Activated T-helper 17 cell treated with anti-CD3 and anti-CD28 coated beads, Interleukin-2, amount 50 U/mL, for 72 hours (primary cell): ENCODE data around the gene ZC2HC1C. TPM values are rescaled to one million over a fixed set of nuclear protein-coding genes. Genes with fewer than 3 reads are reported as not detected.

ENCODE experiments used
- ATAC-seq: fragments of 150-1000 bp; cut with Tn5 transposase; replicated peaks from 2 replicates; pipeline ENCODE4 v1.10.0; 2021; ENCODE audit warnings: mild to moderate bottlenecking, moderate library complexity
- H3K27ac Mint-ChIP-seq: one replicate; pipeline ENCODE4 v1.8.0; 2022; ENCODE audit warnings: mixed read lengths
- H3K27me3 Mint-ChIP-seq: one replicate; pipeline ENCODE4 v1.8.0; 2022; ENCODE audit warnings: mixed read lengths
- H3K36me3 Mint-ChIP-seq: one replicate; pipeline ENCODE4 v1.8.0; 2022; ENCODE audit warnings: low read depth, mild to moderate bottlenecking, mixed read lengths
- H3K4me1 Mint-ChIP-seq: one replicate; pipeline ENCODE4 v1.8.0; 2022; ENCODE audit warnings: mixed read lengths
- H3K4me3 Mint-ChIP-seq: one replicate; pipeline ENCODE4 v1.8.0; 2022; ENCODE audit warnings: mild to moderate bottlenecking, mixed read lengths
- H3K9me3 Mint-ChIP-seq: one replicate; pipeline ENCODE4 v1.8.0; 2022; ENCODE audit warnings: mixed read lengths
- total RNA-seq, 2 donors: library from RNA; stranded (reverse); gene quantifications; one replicate each; pipeline ENCODE4 v1.2.3, GENCODE V29; 2022

ZC2HC1C gene
- total RNA-seq, 2 donors from 2014 or later, result 2.2 to 3.7 TPM

DNA sequence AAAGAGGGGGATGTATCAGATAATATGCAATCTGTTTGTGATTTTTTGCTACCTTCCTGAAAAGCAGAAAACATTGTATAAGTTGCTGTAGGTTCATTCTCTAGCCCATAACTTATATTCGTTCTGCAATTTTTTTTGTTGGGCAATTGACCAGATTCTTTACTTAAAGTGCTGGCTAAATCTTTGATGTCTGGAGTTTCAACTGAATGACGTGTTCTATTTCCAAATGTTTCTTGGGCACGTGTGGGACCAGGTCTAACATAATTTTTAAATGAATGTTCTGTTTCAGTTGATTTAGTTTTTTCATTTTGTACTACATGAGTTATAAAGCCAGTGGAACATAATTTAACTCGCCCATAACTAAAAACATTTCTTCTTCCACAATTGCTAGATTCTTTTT lies 21.9 kb upstream of the ZC2HC1C start:
- H3K4me3 Mint-ChIP-seq, result peak overlapping the region; percentile 57

DNA sequence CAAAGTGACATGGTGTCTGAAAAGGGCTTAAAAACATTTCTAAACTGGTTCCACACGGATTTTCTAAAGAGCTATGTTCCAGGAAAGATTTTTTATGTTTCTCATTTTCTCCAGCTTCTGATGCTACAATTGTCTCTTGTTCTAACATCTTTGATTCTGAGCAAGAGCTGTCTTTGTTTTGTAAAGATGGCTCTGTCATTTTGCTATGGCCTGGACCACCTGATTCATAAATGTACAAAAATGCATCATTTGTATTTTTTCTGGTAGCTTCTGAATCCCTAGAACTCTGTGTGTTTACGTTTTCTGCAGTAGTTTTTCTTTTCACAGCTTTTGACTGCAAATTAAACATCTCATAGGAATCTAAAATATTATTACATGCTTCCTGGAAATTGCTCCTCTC lies 21.3 kb upstream of the ZC2HC1C start:
- H3K9me3 Mint-ChIP-seq, result no peaks in the 10 kb centered on the region
- peaks cover 41% of the 10 kb centered on the region for H3K4me1 Mint-ChIP-seq
- ATAC-seq, result no peak
- peaks cover 76% of the 10 kb centered on the region for H3K36me3 Mint-ChIP-seq
- no peaks in the 10 kb centered on the region for H3K27me3 Mint-ChIP-seq
- H3K4me3 Mint-ChIP-seq, result no peak overlapping the region
- H3K27ac Mint-ChIP-seq, result no peak overlapping the region

More for the DNA sequence above, 21.9 kb upstream of the ZC2HC1C start:
- Mint-ChIP-seq H3K27me3 (no peaks in the 10 kb centered on the region), H3K9me3 (no peaks in the 10 kb centered on the region), H3K4me1 (peaks cover 42% of the 10 kb centered on the region), H3K36me3 (peaks cover 81% of the 10 kb centered on the region), H3K27ac (peak overlapping the region; percentile 44)
- ATAC-seq, result no peak

DNA sequence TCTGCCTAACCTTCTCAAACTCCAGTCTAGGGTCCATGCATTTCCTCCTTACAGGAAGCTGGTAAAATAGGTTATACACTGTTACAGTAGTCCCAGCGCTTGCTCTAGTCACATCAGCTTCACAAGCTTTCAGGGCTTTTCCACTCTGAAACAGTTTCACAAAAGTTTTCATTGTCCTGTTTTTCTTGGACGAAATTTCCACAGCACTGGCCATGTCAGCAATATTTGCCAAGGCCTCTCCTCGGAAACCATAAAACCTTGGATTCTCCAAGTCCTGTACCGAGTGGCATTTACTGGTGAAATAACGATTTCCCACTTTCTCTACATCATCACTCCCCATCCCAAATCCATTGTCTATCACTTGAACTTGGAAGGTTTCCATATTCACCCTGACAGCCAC lies 20.3 kb upstream of the ZC2HC1C start:
- no peak for ATAC-seq
- Mint-ChIP-seq H3K4me1 (peaks cover 37% of the 10 kb centered on the region), H3K4me3 (no peak overlapping the region), H3K36me3 (peaks cover 68% of the 10 kb centered on the region), H3K27ac (no peak overlapping the region), H3K9me3 (no peaks in the 10 kb centered on the region), H3K27me3 (no peaks in the 10 kb centered on the region)

DNA sequence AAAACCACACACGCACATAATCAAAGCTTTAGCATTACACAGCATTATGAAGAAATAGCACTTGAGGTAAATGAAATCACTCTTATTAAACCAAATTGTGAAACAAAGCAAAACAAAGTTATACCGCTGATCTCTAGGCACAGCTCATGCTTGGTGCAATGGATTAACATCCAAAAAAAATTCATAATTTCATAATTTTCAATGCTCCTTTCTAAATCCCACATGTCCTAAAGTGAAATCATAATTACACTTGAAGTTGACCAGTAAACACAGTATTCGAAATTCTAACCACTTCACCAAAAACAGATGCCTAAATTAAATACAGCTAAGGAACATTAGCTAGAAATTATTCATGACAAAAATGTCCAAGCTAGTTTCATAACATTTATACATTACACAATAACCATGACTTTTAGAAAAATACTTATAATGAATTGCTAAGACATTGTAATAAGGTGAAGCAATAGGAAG lies 19.7 kb upstream of the ZC2HC1C start:
- peaks cover 68% of the 10 kb centered on the region for H3K36me3 Mint-ChIP-seq
- H3K4me3 Mint-ChIP-seq, result peak overlapping the region; percentile 90
- no peaks in the 10 kb centered on the region for H3K27me3 Mint-ChIP-seq
- ATAC-seq, result no peak
- no peak overlapping the region for H3K27ac Mint-ChIP-seq
- no peaks in the 10 kb centered on the region for H3K9me3 Mint-ChIP-seq
- H3K4me1 Mint-ChIP-seq, result peaks cover 33% of the 10 kb centered on the region

DNA sequence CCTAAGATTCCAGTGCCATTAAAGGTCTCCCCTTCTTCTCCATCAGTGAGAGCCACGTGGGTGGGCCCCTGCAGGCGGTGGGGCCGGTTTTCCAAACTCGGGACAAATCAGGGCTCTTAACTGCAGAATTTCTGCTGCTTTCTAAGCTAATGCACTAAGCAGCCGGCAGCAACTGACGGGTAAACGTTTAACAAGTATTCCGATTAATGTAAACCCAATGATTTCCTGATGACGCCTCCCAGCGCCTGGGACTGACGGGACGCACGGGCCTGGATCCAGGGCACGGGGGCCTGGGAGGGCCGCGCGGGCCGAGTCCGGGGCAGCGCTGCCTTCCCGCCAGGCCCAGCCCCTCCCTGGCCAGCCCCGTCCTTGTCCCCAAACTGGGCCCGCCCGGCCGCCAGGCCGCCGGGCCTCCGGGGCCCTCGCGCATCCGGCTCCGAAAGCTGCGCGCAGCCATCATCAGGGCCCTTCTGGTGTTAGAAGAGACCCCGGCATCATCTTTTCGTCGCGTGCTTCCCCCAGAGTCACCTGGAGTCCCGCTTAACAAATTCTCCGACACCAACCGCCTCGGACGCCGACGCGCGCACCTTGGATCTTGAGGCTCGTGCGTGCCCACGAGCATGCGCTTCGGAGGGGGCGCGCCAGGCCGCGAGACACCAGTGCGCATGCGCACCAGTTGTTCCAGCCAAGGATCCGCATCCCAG lies 18.4 kb upstream of the ZC2HC1C start, which contains the start of gene MLH3:
MLH3 (minus strand) TSS at position 616 of the 704 bp plus-strand sequence. CDS start 1,812 bp downstream, outside the sequence.
- Mint-ChIP-seq H3K27ac (peak within 1 kb of the TSS; percentile 98), H3K4me1 (peaks cover 25% of the 10 kb centered on the region), H3K36me3 (peaks cover 75% of the 10 kb centered on the region), H3K9me3 (no peaks in the 10 kb centered on the region), H3K4me3 (peak within 1 kb of the TSS; percentile 90), H3K27me3 (no peaks in the 10 kb centered on the region)
- peak; percentile 72 for ATAC-seq

DNA sequence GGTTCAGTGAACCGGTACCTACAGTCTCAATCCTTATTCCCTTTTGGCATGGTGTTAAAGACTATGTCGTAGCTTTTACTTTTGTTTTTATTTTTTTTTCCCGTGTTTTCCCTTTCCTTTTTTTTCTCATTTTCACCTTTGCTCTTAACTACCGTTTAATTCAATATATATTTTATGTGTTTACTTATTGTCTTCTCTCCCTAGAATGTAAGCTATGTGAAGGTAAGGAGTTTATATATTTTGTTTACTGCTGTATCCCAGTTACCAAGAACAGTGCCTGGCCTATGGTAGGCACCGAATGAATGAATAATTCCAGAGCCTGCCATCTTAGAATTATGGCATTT lies 17.9 kb upstream of the ZC2HC1C start:
- Mint-ChIP-seq H3K27me3 (no peaks in the 10 kb centered on the region), H3K27ac (peak overlapping the region; percentile 98), H3K9me3 (no peaks in the 10 kb centered on the region), H3K36me3 (peaks cover 76% of the 10 kb centered on the region), H3K4me3 (peak overlapping the region; percentile 90), H3K4me1 (peaks cover 23% of the 10 kb centered on the region)
- ATAC-seq, result no peak

DNA sequence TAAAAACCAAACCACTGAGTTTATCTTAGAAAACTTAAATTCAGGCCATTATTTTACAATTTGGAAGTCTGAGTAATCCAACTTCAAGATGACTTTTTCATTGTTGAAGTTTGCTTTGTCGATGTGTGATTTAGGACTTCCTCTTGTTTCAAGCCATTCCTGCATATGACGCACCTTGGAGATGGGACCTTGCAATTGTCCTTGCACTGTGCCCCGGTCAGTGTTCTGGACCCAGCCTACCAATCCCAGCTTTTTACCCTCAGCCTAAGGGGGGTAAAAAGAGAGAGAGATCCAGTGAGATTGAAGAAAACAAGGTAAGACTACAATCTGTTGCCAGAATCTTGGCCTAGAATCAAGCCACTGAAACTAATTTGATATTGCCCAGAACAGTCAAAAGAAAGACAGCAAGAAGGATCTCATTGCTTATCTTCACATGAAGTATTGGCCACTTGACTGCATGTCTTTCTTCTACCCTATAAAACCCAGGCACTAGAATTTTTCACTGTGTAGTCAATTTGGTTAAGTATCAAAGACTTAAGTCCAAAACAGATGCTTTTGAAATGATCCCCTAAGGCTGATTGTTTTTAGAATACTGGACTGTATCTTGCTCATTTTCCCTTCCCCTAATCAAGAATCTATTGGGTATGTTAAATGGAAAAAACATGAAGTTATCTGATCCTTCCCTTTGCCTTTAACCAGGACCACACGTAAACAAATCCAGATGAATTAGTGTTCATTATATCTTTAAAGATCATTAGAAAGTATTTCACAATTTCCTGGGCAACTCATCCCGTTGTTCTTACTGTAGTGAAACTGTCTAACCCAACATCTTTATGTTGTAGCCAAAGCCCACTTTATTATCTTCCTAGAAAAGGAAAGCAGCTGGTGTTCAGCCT lies 15.8 kb upstream of the ZC2HC1C start:
- Mint-ChIP-seq H3K9me3 (no peaks in the 10 kb centered on the region), H3K4me1 (peaks cover 7% of the 10 kb centered on the region), H3K4me3 (peak overlapping the region; percentile 90), H3K27ac (peak overlapping the region; percentile 98), H3K27me3 (no peaks in the 10 kb centered on the region), H3K36me3 (peaks cover 62% of the 10 kb centered on the region)
- no peak for ATAC-seq

DNA sequence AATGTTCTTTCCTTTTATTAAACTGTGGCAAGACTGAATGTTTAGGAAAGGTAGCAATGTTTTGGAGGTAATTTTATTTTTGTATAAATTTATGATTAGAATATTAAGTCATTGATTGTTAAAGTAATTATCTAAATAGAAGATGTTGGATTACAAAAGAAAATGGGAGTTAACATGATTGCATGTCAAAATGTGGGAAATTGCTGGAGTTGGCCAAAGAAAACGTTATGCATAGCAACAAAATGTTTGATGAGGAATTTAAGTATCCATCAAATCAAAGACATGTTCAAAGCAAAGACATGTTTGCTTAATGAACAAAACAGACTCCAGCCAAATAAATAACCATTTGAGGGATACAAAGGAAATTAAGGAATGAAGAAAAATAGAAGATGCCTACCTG lies 15.0 kb upstream of the ZC2HC1C start:
- no peak for ATAC-seq
- Mint-ChIP-seq H3K36me3 (peaks cover 67% of the 10 kb centered on the region), H3K9me3 (no peaks in the 10 kb centered on the region), H3K27me3 (no peaks in the 10 kb centered on the region), H3K27ac (peak overlapping the region; percentile 98), H3K4me3 (no peak overlapping the region), H3K4me1 (peaks cover 6% of the 10 kb centered on the region)

DNA sequence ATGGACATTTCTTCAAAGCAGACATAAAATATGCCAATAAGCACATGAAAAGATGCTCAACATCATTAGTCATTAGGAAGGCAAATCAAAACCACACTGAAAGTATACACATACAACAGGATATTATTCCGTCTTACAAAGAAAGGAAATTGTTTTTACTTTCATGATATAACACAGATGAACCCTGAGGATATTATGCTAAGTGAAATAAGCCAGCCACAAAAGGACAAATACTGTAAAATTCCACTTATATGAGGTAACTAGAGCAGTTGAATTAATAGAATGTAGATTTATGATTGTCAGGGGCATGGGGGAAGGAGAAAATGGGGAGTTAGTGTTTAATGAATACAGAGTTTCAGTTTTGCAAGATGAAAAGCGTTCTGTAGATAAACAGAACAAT lies 9.8 kb upstream of the ZC2HC1C start:
- peaks cover 17% of the 10 kb centered on the region for H3K4me1 Mint-ChIP-seq
- no peaks in the 10 kb centered on the region for H3K9me3 Mint-ChIP-seq
- no peaks in the 10 kb centered on the region for H3K27me3 Mint-ChIP-seq
- H3K27ac Mint-ChIP-seq, result no peak overlapping the region
- H3K4me3 Mint-ChIP-seq, result no peak overlapping the region
- ATAC-seq, result no peak
- peaks cover 56% of the 10 kb centered on the region for H3K36me3 Mint-ChIP-seq

DNA sequence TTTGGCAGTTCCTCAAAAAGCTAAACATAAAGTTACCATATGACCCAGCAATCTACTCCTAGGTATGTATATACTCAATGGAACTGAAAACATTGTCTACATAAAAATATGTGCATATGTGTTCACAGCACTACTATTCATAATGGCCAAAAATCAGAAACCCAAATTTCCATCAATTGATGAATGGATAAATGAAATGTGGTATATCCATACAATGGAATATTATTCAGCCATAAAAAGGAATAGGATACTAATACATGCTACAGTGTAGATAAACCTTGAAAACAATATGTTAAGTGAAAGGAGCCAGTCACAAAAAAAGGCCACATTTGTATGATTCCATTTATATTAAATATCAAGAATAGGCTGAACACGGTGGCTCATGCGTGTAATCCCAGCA lies 9.0 kb upstream of the ZC2HC1C start:
- H3K9me3 Mint-ChIP-seq, result no peaks in the 10 kb centered on the region
- ATAC-seq, result no peak
- no peak overlapping the region for H3K27ac Mint-ChIP-seq
- no peaks in the 10 kb centered on the region for H3K27me3 Mint-ChIP-seq
- peaks cover 17% of the 10 kb centered on the region for H3K4me1 Mint-ChIP-seq
- peaks cover 51% of the 10 kb centered on the region for H3K36me3 Mint-ChIP-seq
- peak overlapping the region; percentile 99 for H3K4me3 Mint-ChIP-seq

DNA sequence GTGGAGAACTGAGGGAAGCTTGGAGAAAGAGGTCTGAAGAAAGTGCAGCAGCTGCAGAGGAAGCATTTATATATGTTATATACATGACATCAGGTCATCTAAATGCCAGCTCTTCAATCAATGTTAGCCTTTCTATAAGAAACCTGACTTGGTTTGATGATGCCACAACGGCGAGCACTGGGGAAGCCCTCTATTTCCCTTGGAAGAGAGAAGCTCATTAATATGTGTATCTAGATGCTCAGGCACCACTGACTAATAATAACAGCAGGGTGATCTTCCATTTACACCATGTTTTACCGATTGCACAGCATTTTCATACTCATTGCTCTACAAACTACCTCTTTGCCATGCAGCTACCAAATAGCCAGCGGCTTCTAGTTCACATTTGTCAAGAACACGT lies 6.4 kb upstream of the ZC2HC1C start:
- peak overlapping the region; percentile 99 for H3K4me3 Mint-ChIP-seq
- ATAC-seq, result peak; percentile 12
- H3K9me3 Mint-ChIP-seq, result no peaks in the 10 kb centered on the region
- H3K27ac Mint-ChIP-seq, result peak overlapping the region; percentile 94
- H3K27me3 Mint-ChIP-seq, result no peaks in the 10 kb centered on the region
- peaks cover 11% of the 10 kb centered on the region for H3K4me1 Mint-ChIP-seq
- H3K36me3 Mint-ChIP-seq, result peaks cover 36% of the 10 kb centered on the region

DNA sequence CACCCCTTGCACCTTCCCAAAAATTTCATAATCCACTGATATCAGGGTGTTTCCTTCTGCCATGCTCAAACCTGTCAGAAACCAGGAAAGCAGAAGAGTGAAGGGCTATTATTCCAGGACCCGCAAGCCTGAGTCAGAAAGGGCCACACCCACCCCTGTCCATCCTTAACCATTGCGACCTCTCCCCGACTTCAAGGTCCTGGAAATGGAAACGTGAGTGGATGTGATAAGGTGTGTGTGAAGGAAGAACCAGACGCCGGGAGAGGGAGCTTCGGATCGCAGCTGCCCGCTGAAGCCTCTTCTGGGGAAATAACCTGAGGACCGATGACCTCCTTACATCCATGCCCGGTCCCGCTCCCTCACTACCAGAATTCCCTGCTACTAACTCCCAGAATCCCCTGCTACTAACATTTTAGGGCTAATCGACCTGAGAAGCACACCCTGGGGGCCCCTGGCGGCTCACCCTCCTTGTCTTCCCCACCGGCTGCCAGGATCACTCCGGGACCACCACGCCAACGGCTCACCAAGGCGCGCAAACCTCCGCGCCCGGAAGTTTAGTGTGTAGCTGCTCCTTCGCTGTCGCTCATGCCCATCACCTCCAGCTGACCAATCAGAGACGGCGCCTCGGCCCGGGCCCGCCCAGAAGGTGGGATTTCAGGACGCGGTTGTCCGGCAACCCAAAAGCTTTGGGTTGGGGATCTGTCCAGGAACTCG lies 5.8 kb upstream of the ZC2HC1C start, which contains the start of gene ACYP1:
ACYP1 (minus strand) TSS at position 534 of the 714 bp plus-strand sequence; CDS start at position 63, 471 bp downstream.
- no peaks in the 10 kb centered on the region for H3K9me3 Mint-ChIP-seq
- H3K36me3 Mint-ChIP-seq, result peaks cover 32% of the 10 kb centered on the region
- H3K4me3 Mint-ChIP-seq, result peak within 1 kb of the TSS; percentile 99
- peak; percentile 99 for ATAC-seq
- no peaks in the 10 kb centered on the region for H3K27me3 Mint-ChIP-seq
- peaks cover 11% of the 10 kb centered on the region for H3K4me1 Mint-ChIP-seq
- H3K27ac Mint-ChIP-seq, result peak within 1 kb of the TSS; percentile 94

DNA sequence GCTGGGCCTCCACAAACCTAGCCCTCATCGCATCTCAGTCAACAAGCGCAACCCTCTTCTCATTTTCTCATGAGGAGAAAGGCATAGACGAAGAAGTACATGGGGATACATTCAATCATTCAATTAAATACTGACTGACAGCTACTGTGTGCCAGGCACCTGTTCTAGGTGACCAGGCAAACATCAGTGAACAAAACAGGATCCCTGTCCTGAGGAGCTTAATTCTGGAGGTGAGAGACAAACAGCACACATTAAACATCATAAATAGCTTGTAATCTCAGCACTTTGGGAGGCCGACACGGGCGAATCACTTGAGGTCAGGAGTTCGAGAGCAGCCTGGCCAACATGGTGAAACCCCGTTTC lies 5.3 kb upstream of the ZC2HC1C start:
- peak; percentile 13 for ATAC-seq
- peak overlapping the region; percentile 99 for H3K4me3 Mint-ChIP-seq
- H3K27ac Mint-ChIP-seq, result peak overlapping the region; percentile 94
- H3K27me3 Mint-ChIP-seq, result no peaks in the 10 kb centered on the region
- peaks cover 27% of the 10 kb centered on the region for H3K36me3 Mint-ChIP-seq
- peaks cover 11% of the 10 kb centered on the region for H3K4me1 Mint-ChIP-seq
- no peaks in the 10 kb centered on the region for H3K9me3 Mint-ChIP-seq

DNA sequence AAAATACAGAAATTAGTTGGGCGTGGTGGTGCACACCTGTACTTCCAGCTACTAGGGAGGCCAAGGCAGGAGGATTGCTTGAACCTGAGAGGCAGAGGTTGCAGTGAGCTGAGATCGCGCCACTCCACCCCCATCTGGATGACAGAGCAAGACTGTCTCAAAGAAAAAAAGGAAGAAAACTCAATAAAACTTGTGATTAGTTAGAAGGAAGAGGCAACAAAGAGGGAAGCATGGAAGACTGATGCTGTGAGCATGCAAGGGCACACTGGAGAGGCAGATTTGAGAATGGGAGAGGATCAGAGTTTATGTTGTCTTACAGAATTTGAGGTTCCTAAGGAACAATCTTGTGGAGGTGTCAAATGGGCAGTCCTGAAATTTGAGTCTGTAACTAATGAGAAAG lies 2.8 kb upstream of the ZC2HC1C start:
- H3K9me3 Mint-ChIP-seq, result no peaks in the 10 kb centered on the region
- no peak overlapping the region for H3K4me3 Mint-ChIP-seq
- peaks cover 2% of the 10 kb centered on the region for H3K36me3 Mint-ChIP-seq

More for the DNA sequence above, 2.8 kb upstream of the ZC2HC1C start:
- ATAC-seq, result no peak
- Mint-ChIP-seq H3K4me1 (no peaks in the 10 kb centered on the region), H3K27me3 (no peaks in the 10 kb centered on the region), H3K27ac (no peak overlapping the region)
